Activated naive CD4-positive, alpha-beta T cell treated with anti-CD3 and anti-CD28 coated beads, Interleukin-2, amount 50 U/mL, for 16 hours (primary cell): ENCODE measurements around the gene PDRG1.
"Not testable (repeated sequence)": the region's sequence is repeated elsewhere in the genome, so short reads cannot be mapped to it uniquely, and the experiment has no call there.

Experiments used
- DNase-seq: peaks from one replicate; pipeline ENCODE4 v3.0.0-alpha.2; 2020

Gene PDRG1

DNA sequence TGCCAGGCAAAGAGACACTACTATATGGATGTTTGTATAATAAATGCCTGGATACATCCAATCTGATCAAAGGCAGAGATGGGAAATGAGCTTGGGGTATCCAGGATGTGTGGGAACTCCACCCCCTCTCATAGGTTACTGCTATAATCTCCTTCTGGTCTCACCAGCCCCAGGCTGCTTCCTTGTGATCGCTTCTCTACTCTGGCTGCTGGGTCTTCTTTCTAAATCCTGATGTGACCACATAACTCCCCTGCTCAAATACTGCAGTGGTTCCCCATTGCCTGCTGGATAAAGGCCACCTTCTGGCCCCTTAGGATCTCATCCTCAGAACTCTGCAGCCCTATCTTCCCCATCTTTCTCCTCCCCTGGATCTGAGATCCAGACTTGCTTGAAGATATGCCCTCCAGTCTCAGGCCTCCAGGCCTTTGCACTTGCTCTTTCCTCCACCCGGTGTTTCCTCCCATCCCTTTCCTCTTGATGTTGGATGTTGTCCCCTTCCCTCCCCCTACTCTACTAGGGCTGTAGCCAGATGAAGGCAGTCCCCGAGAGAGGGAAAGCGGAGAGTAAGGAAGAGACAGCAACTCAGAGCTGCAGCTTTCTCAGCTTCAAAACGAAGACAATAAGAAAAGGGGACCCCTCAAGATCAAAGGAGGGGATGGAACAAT is 15.3 kb upstream of the PDRG1 start:
- DNase-seq, result no peak

DNA sequence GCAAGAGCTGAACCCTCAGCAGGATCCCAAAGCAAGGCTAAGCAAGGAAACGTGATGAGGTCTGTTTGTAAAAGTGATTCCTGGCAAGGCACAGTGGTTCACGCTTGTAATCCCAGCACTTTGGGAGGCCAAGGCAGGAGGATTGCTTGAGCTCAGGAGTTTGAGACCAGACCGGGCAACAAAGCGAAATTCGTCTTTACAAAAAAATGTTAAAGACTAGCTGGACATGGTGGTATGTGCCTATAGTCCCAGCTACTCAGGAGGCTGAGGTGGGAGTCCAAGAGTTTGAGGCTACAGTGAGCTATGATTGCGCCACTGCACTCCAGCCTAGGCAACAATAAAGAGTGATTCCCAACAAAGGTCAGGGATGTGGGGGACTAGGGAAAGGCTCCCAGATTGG is 12.0 kb upstream of the PDRG1 start:
- no peak for DNase-seq

DNA sequence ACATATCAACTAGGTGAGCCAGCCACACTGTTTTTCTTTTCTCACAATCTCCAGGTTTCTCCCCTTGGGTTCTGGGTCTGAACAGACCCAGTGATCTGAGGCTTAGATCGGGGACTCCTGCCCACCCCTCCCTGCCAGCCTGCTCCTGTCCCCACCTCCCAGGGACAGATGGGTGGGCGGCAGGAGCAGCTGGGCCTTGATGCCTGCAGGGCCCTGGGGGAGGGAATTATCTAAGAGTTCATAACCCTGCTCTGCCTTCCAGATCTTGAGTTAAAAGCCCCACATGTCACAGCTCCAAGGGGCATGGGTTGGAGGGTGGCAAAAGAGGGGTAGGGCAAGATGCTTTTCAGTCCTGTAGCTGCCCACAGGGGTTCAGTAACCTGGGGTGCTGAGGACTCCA is 10.9 kb upstream of the PDRG1 start:
- DNase-seq, result no peak

GRCh38 chr20:31956556-31957526 is 5.0 kb upstream of the PDRG1 start:
- DNase-seq, result no peak

GRCh38 chr20:31954500-31954899 is 2.7 kb upstream of the PDRG1 start:
- DNase-seq, result no peak

GRCh38 chr20:31953556-31954148 is 1.8 kb upstream of the PDRG1 start:
- DNase-seq, result no peak

DNA sequence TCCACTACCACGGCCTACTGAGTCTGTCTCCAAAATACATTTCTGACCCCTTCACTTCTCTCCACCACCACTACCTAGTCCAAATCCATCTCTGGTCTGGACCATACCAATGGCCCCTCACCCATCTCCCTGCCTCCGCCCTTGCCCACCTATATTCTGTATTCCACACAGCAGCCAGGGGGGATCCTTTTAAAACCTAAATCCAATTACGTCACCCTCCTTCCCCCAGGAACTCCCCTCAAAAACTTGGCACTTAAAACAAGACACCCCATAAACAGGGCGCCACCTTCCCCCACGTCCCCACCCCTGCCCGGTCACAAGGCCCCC is 680 bp downstream of the PDRG1 start:
- DNase-seq, result no peak

DNA sequence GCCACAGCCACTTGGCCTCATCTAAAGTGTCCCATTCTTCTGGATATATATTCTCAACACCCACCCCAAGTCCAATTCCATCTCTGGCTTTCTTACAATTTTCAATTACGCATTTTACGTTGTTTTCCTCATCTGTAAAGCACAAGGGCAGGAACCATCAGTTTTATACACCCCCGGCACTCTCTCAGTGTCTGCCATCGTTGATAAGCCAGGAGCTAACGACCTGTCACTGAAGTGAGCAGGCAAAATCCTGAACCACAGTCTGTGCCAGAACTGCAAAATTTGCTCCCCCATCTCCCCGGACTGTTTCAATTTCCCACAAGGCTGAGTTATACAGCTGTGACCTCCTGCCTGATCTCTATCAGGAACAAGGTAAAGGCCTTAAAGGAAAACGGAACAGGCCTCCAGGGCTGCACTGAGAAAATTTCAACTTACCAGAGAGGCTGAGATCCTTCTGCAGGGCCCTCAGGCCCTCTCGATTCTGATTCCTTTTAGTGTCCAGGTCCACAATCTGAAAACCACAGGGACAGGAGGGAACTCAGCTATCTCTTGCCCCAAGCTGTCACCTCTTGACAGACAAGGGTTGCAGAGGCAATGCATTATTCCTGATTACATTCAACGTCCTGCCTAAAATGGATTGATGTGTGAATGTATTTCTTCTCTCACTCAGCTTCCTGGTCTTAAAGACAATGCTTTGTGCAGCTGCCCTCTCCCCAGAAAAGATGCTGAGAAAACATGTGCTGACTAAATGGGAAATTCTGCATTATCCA is 1.8 kb downstream of the PDRG1 start:
- DNase-seq, result no peak

DNA sequence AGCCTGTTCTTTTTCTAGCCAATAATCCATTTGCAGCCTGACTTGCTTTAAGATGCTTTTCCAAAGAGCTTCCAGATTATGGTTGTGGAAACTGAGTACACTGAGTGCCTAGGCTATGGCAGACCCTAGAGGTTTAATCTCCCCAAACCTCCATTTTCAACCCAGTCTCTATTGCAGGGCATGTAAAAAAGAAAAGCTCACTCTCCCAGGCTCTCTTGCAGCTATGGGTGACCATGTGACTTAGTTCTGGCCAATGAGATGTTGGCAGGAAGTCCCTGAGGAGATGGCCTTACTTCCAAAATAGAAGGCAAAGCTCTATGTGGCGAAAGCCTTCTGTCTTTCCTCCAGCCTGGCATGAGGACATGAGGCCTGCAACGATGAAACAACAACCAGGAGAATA is 3.8 kb downstream of the PDRG1 start:
- no peak for DNase-seq

DNA sequence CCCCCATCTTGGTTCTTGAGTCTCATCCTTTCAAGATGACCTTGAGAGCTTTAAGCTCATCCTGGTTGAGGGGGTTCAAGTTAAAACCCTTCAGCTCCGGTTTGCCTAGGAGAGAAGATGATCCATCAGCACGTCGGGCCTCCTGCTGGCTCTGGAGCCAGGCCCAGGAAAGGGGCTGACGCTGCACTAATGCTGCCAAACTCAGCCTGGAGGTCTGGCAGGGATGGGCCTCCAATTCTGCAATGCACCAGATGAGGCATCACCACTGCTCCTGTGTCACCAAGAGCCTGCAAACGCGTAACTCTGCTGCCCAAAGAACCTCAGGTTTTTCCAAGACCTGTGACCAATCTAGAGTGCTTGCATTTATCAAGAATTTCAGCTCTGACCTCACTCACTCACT is 6.1 kb downstream of the PDRG1 start:
- no peak for DNase-seq

GRCh38 chr20:31945319-31945718 is 6.5 kb downstream of the PDRG1 start:
- DNase-seq, result no peak

- DNase-seq, result no peak
These were observed 8.8 kb downstream of the PDRG1 start for GRCh38 chr20:31943052-31943471.

- DNase-seq, result no peak
These were observed 12.2 kb downstream of the PDRG1 start for GRCh38 chr20:31939661-31940060.

DNA sequence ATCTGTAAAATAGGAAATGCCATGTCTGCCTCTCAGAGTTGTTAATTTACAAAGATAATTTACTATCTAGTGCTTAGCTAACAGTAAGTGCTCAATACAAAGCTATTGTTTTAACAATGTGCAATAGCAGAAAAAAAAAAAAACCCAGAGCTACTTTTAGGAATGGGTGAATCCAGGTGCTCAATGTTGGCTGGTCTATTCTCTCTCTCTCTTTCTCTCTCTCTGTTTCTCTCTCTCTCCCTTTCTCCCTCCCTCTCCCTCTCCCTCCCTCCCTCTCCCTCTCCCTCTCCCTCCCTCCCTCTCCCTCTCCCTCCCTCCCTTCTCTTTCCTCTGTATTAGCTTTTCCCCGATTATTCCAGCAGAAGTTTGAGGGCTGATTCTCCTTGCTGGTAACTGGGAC is 14.0 kb downstream of the PDRG1 start:
- DNase-seq, result no peak

DNA sequence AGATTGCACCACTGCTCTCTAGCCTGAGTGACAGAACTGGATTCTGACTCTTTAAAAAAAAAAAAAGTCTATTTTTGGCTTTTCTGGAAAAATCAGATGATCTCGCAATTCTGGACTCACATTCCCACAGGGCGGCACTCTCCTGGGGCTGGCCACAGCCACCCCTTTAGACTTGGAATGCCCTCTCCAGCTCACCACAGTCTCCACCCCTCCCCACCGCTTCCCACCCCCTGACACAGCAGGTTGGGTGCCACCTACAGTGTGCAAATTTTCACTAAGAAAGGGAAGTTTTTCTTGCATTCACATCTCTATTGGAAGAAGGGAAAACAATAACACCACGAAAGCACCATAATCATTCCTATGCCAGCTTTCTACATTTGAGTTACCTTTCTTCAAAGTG is 15.4 kb downstream of the PDRG1 start:
- no peak for DNase-seq

DNA sequence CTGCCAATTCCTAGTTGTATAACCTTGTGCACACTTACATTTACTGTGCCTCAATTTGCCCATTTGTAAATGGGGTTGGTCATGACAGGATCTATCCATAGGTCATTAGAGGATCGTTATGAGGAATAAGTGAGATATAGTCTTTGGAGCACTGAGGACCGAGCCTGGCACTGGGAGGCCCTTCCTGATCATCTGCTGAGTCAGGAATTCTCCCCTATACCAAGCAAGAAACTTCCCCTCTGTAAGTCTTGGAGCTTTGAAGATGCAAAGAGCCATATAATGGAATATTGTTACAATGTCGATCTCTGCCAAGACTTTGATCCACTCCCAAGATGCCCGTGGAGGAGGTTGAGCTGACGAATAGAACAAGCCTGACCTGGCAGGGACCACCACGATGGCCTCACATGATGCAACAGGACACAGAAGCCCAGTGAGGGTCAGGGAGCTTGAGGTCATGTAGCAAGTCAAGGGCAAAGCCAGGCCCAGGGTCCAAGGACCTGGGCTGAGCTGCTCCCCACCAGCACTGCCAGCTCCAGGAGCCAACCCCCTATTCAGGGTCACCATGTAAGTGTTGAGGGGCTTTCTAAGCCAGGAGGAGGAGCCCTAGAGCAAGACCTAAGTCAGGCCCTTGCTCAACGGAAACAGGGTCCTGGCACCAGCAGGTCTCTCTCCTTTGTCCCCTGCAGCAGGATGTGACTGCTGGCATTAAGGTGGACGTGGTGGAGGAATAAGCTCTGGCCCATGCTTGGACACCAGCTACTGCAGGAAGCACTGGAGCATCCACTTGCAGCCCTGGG is 16.7 kb downstream of the PDRG1 start:
- no peak for DNase-seq

DNA sequence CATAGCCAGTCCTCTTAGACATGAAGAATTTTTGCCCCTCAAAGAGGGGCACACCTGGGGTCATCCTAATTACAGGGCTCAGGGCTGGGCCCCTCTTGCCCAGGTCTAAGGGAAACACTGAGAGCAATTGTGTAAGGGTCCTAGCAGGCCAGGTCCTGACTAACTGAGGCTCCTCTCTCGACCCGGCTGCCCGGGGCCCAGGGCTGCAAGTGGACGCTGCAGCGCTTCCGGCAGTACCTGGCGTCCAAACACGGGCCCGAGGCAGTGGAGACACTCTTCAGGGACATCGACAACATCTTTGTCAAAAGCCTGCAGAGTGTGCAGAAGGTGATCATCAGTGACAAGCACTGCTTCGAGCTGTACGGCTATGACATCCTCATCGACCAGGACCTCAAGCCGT is 17.4 kb downstream of the PDRG1 start:
- DNase-seq, result no peak

DNA sequence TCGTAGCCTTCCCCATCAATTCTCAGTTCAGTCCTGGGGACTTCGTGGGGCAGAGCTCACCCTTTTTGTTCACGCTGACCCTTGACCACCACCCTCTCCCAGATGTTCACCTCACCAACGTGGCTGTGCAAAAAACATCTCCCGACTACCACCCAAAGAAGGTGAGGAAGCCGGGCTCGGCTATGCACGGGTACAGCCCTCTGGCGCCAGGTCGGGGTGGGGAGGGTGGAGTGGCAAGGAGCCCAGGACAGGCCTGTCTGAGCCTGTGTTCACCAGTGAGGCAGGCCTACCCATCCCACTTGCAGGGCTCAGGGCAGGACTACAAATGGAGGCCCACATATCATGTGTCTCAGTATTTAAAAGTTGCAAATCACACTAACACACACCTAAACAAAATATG is 18.1 kb downstream of the PDRG1 start:
- no peak for DNase-seq

DNA sequence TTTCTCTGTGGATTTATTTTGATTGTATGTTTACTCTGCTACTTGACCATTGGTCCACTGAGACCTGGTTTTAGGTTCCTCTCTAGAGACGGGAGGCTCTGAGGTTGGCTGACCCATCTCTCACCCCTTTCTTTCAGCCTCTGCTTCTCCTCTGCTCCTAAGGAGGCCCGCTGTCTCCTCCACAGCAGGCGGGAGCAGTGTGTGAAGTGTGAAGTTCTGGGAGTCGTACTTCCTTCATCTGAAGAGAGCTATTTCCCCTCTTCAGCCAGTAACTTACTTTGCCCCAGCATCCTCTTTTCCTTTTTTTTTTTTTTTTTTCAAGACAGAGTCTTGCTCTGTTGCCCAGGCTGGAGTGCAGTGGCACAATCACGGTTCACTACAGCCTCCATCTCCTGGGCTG is 21.1 kb downstream of the PDRG1 start:
- DNase-seq, result no peak

- not testable (repeated sequence) for DNase-seq
These were observed 22.2 kb downstream of the PDRG1 start for GRCh38 chr20:31929631-31930030.

- DNase-seq, result no peak
These were observed 24.2 kb downstream of the PDRG1 start for GRCh38 chr20:31927627-31928159.

DNA sequence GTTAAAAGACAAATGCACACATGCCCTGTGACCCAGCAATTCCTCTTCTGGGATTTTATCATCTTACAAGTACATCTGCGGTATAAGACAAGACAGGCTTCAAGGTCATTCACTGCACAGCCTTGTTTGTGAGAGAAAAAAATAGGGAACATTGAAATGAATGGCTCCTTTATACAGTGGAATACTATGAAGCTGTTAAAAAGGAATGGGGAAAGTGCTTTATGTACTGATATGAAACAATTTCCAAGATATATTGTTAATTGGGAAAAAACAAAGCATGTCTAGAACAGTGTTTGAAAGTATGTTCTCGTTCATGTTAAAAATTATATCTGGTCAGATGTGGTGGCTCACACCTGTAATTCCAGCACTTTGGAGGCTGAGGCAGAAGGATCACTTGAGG is 25.4 kb downstream of the PDRG1 start:
- no peak for DNase-seq
